Mammary epithelial cell (primary cell): Measurements from ENCODE around the gene MFAP2.

Experiments
- CTCF ChIP-seq, 2 donors: IDR thresholded peaks in 1 of 2; conservative IDR thresholded peaks in 1 of 2; 2 replicates each; pipeline ENCODE4 v1.5.1; 2011 to 2012; ENCODE audit warnings: inconsistent platforms in 2 of 2, low read length in 2 of 2, mild to moderate bottlenecking in 2 of 2, control low read depth in 1 of 2, low read depth in 1 of 2; ENCODE audit not compliant: insufficient read depth in 1 of 2; ENCODE audit errors: extremely low read depth in 1 of 2
- EZH2 ChIP-seq: IDR thresholded peaks from 2 replicates; pipeline ENCODE4 v1.6.1; 2012; ENCODE audit warnings: low read length, inconsistent platforms, borderline replicate concordance

GRCh38 chr1:17013491-17014320 is 33.3 kb upstream of the MFAP2 start:
- TF ChIP-seq CTCF (conservative IDR thresholded peaks at IDR 0.05 in 1 of 2, IDR thresholded peaks at IDR 0.05 in 1 of 2; ENCODE audit: extremely low read depth in 1 of 2, insufficient read depth in 1 of 2, low read depth in 1 of 2, low read length in 2 of 2) (no peak), EZH2 (no peak)
